GM18907 (cell line): ENCODE measurements around the gene CLEC17A.
"Not testable (repeated sequence)": the region's sequence is repeated elsewhere in the genome, so short reads cannot be mapped to it uniquely, and the experiment has no call there.

ENCODE experiments used
- ATAC-seq: cut with Tn5 transposase; IDR thresholded peaks from one replicate; pipeline ENCODE4 v1.9.1; 2021; ENCODE audit warnings: mild to moderate bottlenecking, moderate library complexity; ENCODE audit not compliant: unreplicated experiment

The CLEC17A gene

GRCh38 chr19:14582894-14583340 lies at the start of gene CLEC17A:
TSS of gene CLEC17A (plus strand) at chr19:14583084. CDS start at chr19:14583161, 77 bp downstream.
- peak; percentile 41 for ATAC-seq

- ATAC-seq = no peak
These were observed 49.4 kb upstream of the CLEC17A start for GRCh38 chr19:14533450-14533849.

- no peak for ATAC-seq
These were observed 45.8 kb upstream of the CLEC17A start for GRCh38 chr19:14536926-14537692.

GRCh38 chr19:14540741-14541525 lies 42.0 kb upstream of the CLEC17A start:
- ATAC-seq = no peak

GRCh38 chr19:14541979-14542378 lies 40.9 kb upstream of the CLEC17A start:
- not testable (repeated sequence) for ATAC-seq

- ATAC-seq = no peak
These were observed 40.1 kb upstream of the CLEC17A start for GRCh38 chr19:14542711-14543328.

- no peak for ATAC-seq
These were observed 38.8 kb upstream of the CLEC17A start for GRCh38 chr19:14544047-14544446.

GRCh38 chr19:14544977-14545715 lies 37.7 kb upstream of the CLEC17A start:
- ATAC-seq = no peak

GRCh38 chr19:14545716-14546082 lies 37.2 kb upstream of the CLEC17A start:
- ATAC-seq = no peak

GRCh38 chr19:14550201-14550754 lies 32.6 kb upstream of the CLEC17A start:
- no peak for ATAC-seq

GRCh38 chr19:14551134-14552005 lies 31.5 kb upstream of the CLEC17A start:
- ATAC-seq = peak; percentile 44

GRCh38 chr19:14552006-14552360 lies 30.9 kb upstream of the CLEC17A start:
- not testable (repeated sequence) for ATAC-seq

GRCh38 chr19:14553042-14553938 lies 29.6 kb upstream of the CLEC17A start:
- ATAC-seq = no peak

- ATAC-seq = no peak
These were observed 29.0 kb upstream of the CLEC17A start for GRCh38 chr19:14553939-14554243.

- ATAC-seq = no peak
These were observed 28.5 kb upstream of the CLEC17A start for GRCh38 chr19:14554382-14554812.

GRCh38 chr19:14555918-14556661 lies 26.8 kb upstream of the CLEC17A start:
- no peak for ATAC-seq

- ATAC-seq = no peak
These were observed 26.2 kb upstream of the CLEC17A start for GRCh38 chr19:14556662-14557188.
